GM18909 (cell line): Measurements from ENCODE around the gene PLA2G2C.
A peak's percentile ranks its signal among the peaks of the same experiment; 100 is the strongest.
"Not testable (repeated sequence)": the region's sequence is repeated elsewhere in the genome, so short reads cannot be mapped to it uniquely, and the experiment has no call there.

ENCODE experiments used
- ATAC-seq: cut with Tn5 transposase; IDR thresholded peaks from one replicate; pipeline ENCODE4 v1.9.1; 2021; ENCODE audit warnings: mild to moderate bottlenecking; ENCODE audit not compliant: unreplicated experiment, poor library complexity

Gene PLA2G2C

GRCh38 chr1:20139776-20140612, 46.3 kb downstream of the PLA2G2C start:
- ATAC-seq: no peak

- no peak for ATAC-seq
Observed at GRCh38 chr1:20138961-20139550, 47.3 kb downstream of the PLA2G2C start, which contains the start of gene PLA2G2F. TSS of gene PLA2G2F (plus strand) at chr1:20139323. CDS start at chr1:20139428, 105 bp downstream.

DNA sequence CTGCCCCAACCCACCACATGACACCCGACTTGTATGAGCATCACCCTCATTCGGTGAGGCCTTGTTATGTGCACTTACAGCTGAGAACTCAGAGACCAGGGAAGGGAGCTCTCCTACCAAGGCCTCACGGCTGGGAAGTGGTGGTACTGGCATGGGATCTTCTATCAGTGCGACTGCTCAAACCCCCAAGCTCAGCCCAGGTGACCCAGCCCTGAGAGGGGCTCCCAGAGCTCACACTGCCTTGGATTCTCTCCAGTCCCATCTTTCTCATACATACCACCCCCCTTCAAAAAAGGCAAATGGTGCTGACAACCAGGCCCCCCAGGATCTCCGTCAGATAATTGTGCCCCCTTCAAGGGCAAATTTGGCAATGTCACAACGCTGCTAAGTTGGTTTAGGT, 48.0 kb downstream of the PLA2G2C start:
- no peak for ATAC-seq

DNA sequence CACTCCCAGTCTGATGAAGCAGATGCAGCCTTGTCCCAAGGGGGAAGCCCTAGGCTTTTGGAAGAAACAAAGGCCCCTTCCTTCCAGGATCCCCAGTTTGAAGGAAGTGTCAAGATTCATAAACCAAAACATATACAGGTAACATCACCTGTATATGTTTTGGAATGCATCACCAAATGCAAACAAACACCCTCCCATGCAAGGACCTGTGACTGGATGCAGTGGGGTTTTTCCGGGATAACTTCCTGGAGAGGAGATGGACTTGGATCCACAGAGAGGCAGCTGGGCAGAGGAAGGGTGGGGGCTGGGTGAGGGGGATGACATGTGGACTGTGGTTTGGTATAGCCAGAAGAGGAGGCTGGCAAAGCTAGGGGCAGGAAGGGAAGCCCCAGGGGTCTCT, 48.7 kb downstream of the PLA2G2C start:
- no peak for ATAC-seq

- ATAC-seq: no peak
Observed at GRCh38 chr1:20137055-20137454, 49.3 kb downstream of the PLA2G2C start.

- ATAC-seq: no peak
Observed at GRCh38 chr1:20136249-20136648, 50.1 kb downstream of the PLA2G2C start.

DNA sequence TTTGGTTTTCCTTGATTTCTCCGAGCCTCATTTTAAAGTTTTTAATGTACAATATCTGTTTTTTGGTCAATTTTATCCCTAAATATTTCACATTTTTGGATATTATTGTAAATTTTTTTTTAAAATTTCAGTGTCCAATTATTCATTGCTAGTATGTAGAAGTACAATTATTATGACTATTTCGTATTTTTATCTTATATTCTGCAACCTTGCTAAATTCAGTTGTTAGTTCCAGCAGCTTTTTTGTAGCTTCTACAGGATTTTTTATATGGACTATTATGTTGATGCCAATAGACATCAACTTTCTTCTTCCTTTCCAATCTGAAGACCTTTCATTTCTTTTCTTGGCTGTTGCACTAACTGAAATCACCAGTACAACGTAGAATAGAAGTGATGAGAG, 51.3 kb downstream of the PLA2G2C start:
- ATAC-seq: no peak

DNA sequence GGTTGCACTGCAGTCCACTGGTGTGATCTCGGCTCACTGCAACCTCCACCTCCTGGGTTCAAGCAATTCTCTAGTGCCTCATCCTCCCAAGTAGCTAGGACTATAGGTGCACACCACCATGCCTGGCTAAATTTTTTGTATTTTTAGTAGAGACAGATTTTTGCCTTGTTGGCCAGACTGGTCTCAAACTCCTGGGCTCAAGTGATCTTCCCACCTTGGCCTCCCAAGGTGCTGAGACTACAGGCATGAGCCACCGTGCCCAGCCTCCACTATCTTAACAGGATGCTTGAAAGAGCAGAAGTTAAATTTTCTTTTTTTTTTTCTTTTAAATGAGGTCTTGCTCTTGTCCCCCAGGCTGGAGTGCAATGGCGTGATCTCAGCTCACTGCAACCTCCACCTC, 55.8 kb downstream of the PLA2G2C start:
- not testable (repeated sequence) for ATAC-seq

GRCh38 chr1:20126806-20127440, 59.4 kb downstream of the PLA2G2C start:
- no peak for ATAC-seq

DNA sequence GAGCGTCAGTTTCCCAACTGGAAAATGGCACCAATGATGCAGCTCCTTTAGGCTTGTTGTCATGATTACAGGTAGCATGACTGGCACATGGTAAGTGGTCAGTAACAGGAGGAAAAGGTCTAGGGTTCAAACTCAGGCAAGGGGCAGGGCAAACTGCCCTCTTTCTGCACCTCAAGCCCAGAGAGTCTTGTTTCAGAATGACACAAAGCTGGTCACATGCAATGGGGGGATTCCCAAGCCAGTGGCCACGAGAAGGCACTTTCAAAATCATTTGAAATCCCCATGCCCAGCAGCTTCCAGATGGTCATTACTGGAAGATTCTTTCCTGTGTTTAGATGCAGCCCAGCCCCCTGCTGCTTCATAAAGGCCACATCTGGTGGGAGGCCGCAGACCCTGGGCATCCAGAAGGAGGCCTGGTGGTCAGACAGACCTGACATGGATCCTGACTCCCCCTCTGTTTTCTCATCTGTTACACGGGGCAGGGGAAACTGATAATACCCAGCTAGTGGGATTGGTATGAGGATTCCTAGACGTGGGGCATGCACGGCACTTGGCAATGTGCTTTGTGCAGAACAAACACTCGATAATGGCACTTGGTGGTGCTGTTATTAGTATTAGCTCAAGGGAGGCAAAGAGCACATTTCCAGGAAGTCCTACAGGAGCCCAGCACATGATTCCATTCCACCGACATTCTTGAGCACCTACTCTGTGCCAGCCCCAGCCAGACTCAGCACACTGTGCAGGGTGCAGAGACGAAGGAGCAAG, 60.1 kb downstream of the PLA2G2C start:
- peak; percentile 53 for ATAC-seq

- ATAC-seq: no peak
Observed at GRCh38 chr1:20125100-20125499, 61.2 kb downstream of the PLA2G2C start.

GRCh38 chr1:20124456-20125057, 61.8 kb downstream of the PLA2G2C start:
- ATAC-seq: no peak

DNA sequence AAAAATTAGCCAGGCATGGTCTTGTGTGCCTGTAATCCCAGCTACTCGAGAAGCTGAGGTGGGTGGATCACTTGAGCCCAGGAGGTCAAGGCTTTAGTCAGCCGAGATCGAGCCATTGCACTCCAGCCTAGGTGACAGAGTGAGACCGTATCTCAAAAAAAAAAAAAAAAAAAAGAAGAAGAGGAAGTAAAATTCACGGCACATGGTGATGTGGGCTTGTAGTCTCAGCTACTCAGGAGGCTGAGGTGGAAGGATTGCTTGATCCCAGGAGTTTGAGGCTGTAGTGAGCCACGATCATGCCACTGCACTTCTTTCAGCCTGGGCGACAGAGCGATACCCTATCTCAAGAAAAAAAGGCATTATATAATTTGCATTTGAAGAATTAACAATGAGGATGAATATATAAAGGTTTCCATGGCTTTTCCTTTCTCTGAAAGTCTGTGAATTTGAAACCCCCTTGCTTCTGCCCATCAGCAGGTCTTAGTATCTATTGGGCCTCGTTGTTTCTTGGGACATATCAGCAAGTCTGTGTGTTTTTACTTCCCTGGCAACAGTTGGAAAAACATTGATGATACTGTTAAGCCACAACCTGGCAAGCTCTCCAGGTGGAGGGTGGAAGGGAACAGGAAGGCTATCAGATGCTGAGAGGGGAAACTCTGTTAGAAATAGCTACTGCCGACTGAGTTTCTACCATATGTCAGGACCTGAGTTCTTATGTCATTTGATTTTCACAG, 62.4 kb downstream of the PLA2G2C start:
- no peak for ATAC-seq

GRCh38 chr1:20120796-20121195, 65.5 kb downstream of the PLA2G2C start:
- no peak for ATAC-seq

DNA sequence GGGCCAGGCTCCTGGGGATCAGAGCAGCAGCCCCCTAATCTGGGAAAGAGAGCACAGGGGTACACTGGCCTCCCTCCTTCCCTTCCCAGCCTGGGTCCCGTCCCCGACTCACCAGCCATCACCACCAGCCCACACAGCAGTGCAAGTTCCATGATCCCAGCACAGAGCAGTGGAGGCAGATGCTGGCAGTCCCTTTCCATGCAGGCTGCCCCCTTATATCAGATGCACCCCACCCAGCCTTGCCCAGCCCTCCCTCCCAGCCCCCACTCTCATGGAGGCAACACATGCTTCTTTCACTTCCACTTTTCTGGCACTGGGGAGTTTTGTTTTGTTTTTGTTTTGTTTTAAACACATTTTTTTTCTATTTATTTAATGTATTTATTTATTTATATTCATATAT, 67.0 kb downstream of the PLA2G2C start, which contains the start of gene PLA2G2D:
TSS of gene PLA2G2D (minus strand) at position 190 of the 400 bp plus-strand sequence. CDS start at position 152, 38 bp downstream.
- no peak for ATAC-seq

- no peak for ATAC-seq
Observed at GRCh38 chr1:20117236-20117635, 69.1 kb downstream of the PLA2G2C start.

- ATAC-seq: no peak
Observed at GRCh38 chr1:20115916-20116315, 70.4 kb downstream of the PLA2G2C start.

DNA sequence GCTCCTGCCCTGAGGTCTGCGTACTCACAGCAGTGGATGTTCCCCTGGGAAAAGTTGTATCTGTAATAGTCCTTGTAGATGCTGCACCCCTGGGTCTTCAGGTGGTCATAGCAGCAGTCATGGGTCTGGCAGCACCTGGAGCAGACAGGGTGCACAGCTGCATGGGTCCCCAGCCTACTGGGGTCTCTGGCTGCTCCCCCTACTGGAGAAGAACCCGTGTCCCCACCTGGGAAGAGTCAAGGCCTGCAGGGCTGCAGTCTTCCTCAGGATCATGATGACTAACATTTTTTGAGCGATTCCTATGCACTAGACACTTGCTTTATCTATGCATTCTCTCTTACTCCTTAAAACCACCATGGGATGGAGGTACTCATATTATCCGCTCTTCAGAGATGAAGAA, 70.8 kb downstream of the PLA2G2C start:
- ATAC-seq: no peak

DNA sequence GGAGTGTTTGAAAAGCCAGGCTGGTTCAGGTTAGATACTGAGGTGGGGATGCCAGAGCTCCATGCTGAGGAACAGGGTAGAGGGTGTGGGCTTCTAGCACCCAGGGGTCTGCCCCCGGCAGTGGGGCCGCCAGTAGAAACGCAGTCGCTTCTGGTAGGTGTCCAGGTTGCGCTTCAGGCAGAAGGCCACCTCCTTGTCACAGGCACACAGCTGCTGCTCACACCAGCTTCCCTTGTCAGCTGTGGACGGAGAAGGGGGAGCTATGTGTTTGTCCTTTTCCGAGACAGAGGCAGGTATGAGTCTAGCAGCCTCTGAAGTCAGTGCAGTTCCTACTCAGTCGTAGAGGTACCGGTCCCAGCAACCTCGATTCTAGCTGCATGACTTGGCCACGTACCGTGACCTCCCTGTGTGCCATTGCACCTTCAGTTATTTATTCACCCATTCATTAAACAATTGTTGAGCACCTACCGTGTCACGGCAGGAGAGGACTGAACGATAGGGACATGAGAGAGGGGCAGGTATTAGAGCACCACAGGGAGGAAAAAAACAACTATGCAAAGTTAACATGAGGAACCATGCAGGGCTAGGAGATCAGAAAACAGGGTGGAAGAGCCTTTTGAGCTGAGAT, 72.2 kb downstream of the PLA2G2C start:
- ATAC-seq: no peak
